ENCODE data around the gene APOL1. TPM values are rescaled to one million over a fixed set of nuclear protein-coding genes. Genes with fewer than 3 reads are reported as not detected.
A peak's percentile ranks its signal among the peaks of the same experiment; 100 is the strongest.
"Not testable (repeated sequence)": the region's sequence is repeated elsewhere in the genome, so short reads cannot be mapped to it uniquely, and the experiment has no call there.

Gene APOL1
- total RNA-seq, result 10 to 100 TPM; 27.2 to 40.5 TPM

GRCh38 chr22:36252754-36253522 lies at the start of gene APOL1:
TSS of gene APOL1 (plus strand) at chr22:36253133. CDS start at chr22:36254956, 1,823 bp downstream.
- no peak for DNase-seq (ENCODE audit: low spot score in 2 of 2)
- ATAC-seq, result peak; percentile 73 to 85

GRCh38 chr22:36203441-36203840 lies 49.5 kb upstream of the APOL1 start:
- not testable (repeated sequence) for DNase-seq (ENCODE audit: low spot score in 2 of 2); H3K9me3 Mint-ChIP-seq; ATAC-seq; H3K36me3 Mint-ChIP-seq; H3K27ac Mint-ChIP-seq

More at GRCh38 chr22:36252754-36253522, at the start of gene APOL1:
- Mint-ChIP-seq H3K9me3 (peaks cover 0 to 6% of the 10 kb centered on the region in 2 donors), H3K27ac (peak within 1 kb of the TSS; percentile 97 to 98), H3K36me3 (peaks cover 20 to 32% of the 10 kb centered on the region in 2 donors)

GRCh38 chr22:36204001-36204631 lies 48.8 kb upstream of the APOL1 start:
- DNase-seq (ENCODE audit: low spot score in 2 of 2), result no peak
- H3K36me3 Mint-ChIP-seq, result peaks cover 1 to 9% of the 10 kb centered on the region in 2 donors
- peaks cover 1 to 2% of the 10 kb centered on the region in 2 donors for H3K9me3 Mint-ChIP-seq
- H3K27ac Mint-ChIP-seq, result no peak overlapping the region
- no peak for ATAC-seq

- Mint-ChIP-seq H3K27ac (no peak overlapping the region), H3K36me3 (peaks cover 5 to 11% of the 10 kb centered on the region in 2 donors), H3K9me3 (peaks cover 4 to 5% of the 10 kb centered on the region in 2 donors)
- DNase-seq (ENCODE audit: low spot score in 2 of 2), result no peak
- ATAC-seq, result no peak
Observed at GRCh38 chr22:36204632-36205015, 48.3 kb upstream of the APOL1 start.

- ATAC-seq; H3K27ac Mint-ChIP-seq; DNase-seq (ENCODE audit: low spot score in 2 of 2); H3K9me3 Mint-ChIP-seq: not testable (repeated sequence)
- peaks cover 9 to 11% of the 10 kb centered on the region in 2 donors for H3K36me3 Mint-ChIP-seq
Observed at GRCh38 chr22:36205573-36205972, 47.4 kb upstream of the APOL1 start.

- peaks cover 9 to 11% of the 10 kb centered on the region in 2 donors for H3K36me3 Mint-ChIP-seq
- ATAC-seq (no peak), DNase-seq (ENCODE audit: low spot score in 2 of 2) (no peak)
- no peak overlapping the region for H3K27ac Mint-ChIP-seq
- H3K9me3 Mint-ChIP-seq, result peaks cover 4 to 5% of the 10 kb centered on the region in 2 donors
Observed at GRCh38 chr22:36206255-36206654, 46.7 kb upstream of the APOL1 start.

GRCh38 chr22:36208162-36208765 lies 44.7 kb upstream of the APOL1 start:
- H3K36me3 Mint-ChIP-seq, result peaks cover 9 to 11% of the 10 kb centered on the region in 2 donors
- no peak for DNase-seq (ENCODE audit: low spot score in 2 of 2)
- H3K27ac Mint-ChIP-seq, result no peak overlapping the region
- peaks cover 4 to 5% of the 10 kb centered on the region in 2 donors for H3K9me3 Mint-ChIP-seq
- no peak for ATAC-seq

- Mint-ChIP-seq H3K27ac (no peak overlapping the region), H3K36me3 (peaks cover 9 to 11% of the 10 kb centered on the region in 2 donors), H3K9me3 (peaks cover 4 to 5% of the 10 kb centered on the region in 2 donors)
- DNase-seq (ENCODE audit: low spot score in 2 of 2) (no peak), ATAC-seq (no peak)
Observed at GRCh38 chr22:36208914-36209313, 44.0 kb upstream of the APOL1 start.

GRCh38 chr22:36209488-36209908 lies 43.4 kb upstream of the APOL1 start:
- peaks cover 9 to 11% of the 10 kb centered on the region in 2 donors for H3K36me3 Mint-ChIP-seq
- H3K27ac Mint-ChIP-seq; H3K9me3 Mint-ChIP-seq; DNase-seq (ENCODE audit: low spot score in 2 of 2); ATAC-seq: not testable (repeated sequence)

GRCh38 chr22:36210224-36210623 lies 42.7 kb upstream of the APOL1 start:
- no peak for ATAC-seq
- Mint-ChIP-seq H3K36me3 (peaks cover 9 to 11% of the 10 kb centered on the region in 2 donors), H3K9me3 (peaks cover 4 to 5% of the 10 kb centered on the region in 2 donors), H3K27ac (no peak overlapping the region)
- no peak for DNase-seq (ENCODE audit: low spot score in 2 of 2)

- no peak for ATAC-seq
- peaks cover 9 to 11% of the 10 kb centered on the region in 2 donors for H3K36me3 Mint-ChIP-seq
Observed at GRCh38 chr22:36211237-36211861, 41.6 kb upstream of the APOL1 start.

GRCh38 chr22:36212901-36213300 lies 40.0 kb upstream of the APOL1 start:
- Mint-ChIP-seq H3K27ac (no peak overlapping the region), H3K9me3 (peaks cover 4 to 5% of the 10 kb centered on the region in 2 donors), H3K36me3 (peaks cover 9 to 11% of the 10 kb centered on the region in 2 donors)
- ATAC-seq (no peak), DNase-seq (ENCODE audit: low spot score in 2 of 2) (no peak)

More at GRCh38 chr22:36211237-36211861, 41.6 kb upstream of the APOL1 start:
- Mint-ChIP-seq H3K9me3 (peaks cover 4 to 5% of the 10 kb centered on the region in 2 donors), H3K27ac (no peak overlapping the region)
- no peak for DNase-seq (ENCODE audit: low spot score in 2 of 2)

- DNase-seq (ENCODE audit: low spot score in 2 of 2), result no peak
- Mint-ChIP-seq H3K9me3 (peaks cover 4 to 5% of the 10 kb centered on the region in 2 donors), H3K36me3 (peaks cover 8 to 9% of the 10 kb centered on the region in 2 donors), H3K27ac (no peak overlapping the region)
- no peak for ATAC-seq
Observed at GRCh38 chr22:36213586-36213985, 39.3 kb upstream of the APOL1 start.

- Mint-ChIP-seq H3K9me3 (no peaks in the 10 kb centered on the region), H3K27ac (peak overlapping the region in 1 of 2 donors; percentile 36), H3K36me3 (no peaks in the 10 kb centered on the region)
- no peak for DNase-seq (ENCODE audit: low spot score in 2 of 2)
- no peak for ATAC-seq
Observed at GRCh38 chr22:36215981-36216380, 37.0 kb upstream of the APOL1 start.

- H3K9me3 Mint-ChIP-seq, result no peaks in the 10 kb centered on the region
- ATAC-seq (no peak), DNase-seq (ENCODE audit: low spot score in 2 of 2) (no peak)
- no peaks in the 10 kb centered on the region for H3K36me3 Mint-ChIP-seq
- peak overlapping the region in 1 of 2 donors; percentile 45 for H3K27ac Mint-ChIP-seq
Observed at GRCh38 chr22:36218648-36219193, 34.2 kb upstream of the APOL1 start.

- no peak for ATAC-seq
- Mint-ChIP-seq H3K27ac (no peak overlapping the region), H3K36me3 (no peaks in the 10 kb centered on the region), H3K9me3 (no peaks in the 10 kb centered on the region)
- no peak for DNase-seq (ENCODE audit: low spot score in 2 of 2)
Observed at GRCh38 chr22:36220451-36220921, 32.4 kb upstream of the APOL1 start.
